Transverse colon (tissue), 4 donors: ENCODE measurements around the gene MYO9A. TPM values are rescaled to one million over a fixed set of nuclear protein-coding genes. Genes with fewer than 3 reads are reported as not detected.

Source experiments
- DNase-seq: peaks from one replicate; pipeline ENCODE4 v3.0.0-alpha.2; 2019
- H3K27ac ChIP-seq, 4 donors: fragments of 200-600 bp; sonication (generic); 2 replicates each; pipeline ENCODE4 v1.5.1; 2016 to 2018; ENCODE audit warnings: inconsistent platforms in 4 of 4
- H3K27me3 ChIP-seq: fragments of 200-600 bp; sonication (generic); 2 replicates; pipeline ENCODE4 v1.5.1; 2017; ENCODE audit warnings: inconsistent platforms
- H3K36me3 ChIP-seq, 4 donors: fragments of 200-600 bp; sonication (generic); 2 replicates each; pipeline ENCODE4 v1.5.1; 2017 to 2019; ENCODE audit warnings: inconsistent platforms in 4 of 4
- H3K4me1 ChIP-seq, 4 donors: fragments of 200-600 bp; sonication (generic); 2 replicates each; pipeline ENCODE4 v1.5.1; 2017 to 2020; ENCODE audit warnings: inconsistent platforms in 4 of 4
- H3K4me3 ChIP-seq, 4 donors: fragments of 200-600 bp; sonication (generic); 1 replicate in 1 of 4; 2 replicates in 3 of 4; pipeline versions ENCODE4 v1.5.1 to v1.6.1; 2017 to 2019; ENCODE audit warnings: inconsistent platforms in 4 of 4
- H3K9me3 ChIP-seq, 2 donors: fragments of 200-600 bp; sonication (generic); 2 replicates each; pipeline ENCODE4 v1.5.1; 2017 to 2019; ENCODE audit warnings: inconsistent platforms in 2 of 2
- CTCF ChIP-seq, 5 experiments: fragments of 200-600 bp in 3 of 5; fragments of 450-650 bp in 2 of 5; sonication (generic) in 3 of 5; IDR thresholded peaks; 1 replicate in 2 of 5; 2 replicates in 3 of 5; pipeline ENCODE4 v1.5.1; 2016 to 2017; ENCODE audit warnings: antibody characterized with exemption in 5 of 5, inconsistent platforms in 3 of 5, mild to moderate bottlenecking in 2 of 5, moderate library complexity in 1 of 5
- EP300 ChIP-seq: sonication (generic); formaldehyde crosslinking; IDR thresholded peaks from one replicate; pipeline ENCODE4 v1.6.1; 2017; ENCODE audit warnings: antibody characterized with exemption, low read depth
- POLR2A ChIP-seq: fragments of 450-650 bp; IDR thresholded peaks from one replicate; pipeline ENCODE4 v1.6.1; 2016; ENCODE audit warnings: antibody characterized with exemption, mild to moderate bottlenecking, moderate library complexity
- POLR2AphosphoS5 ChIP-seq, 3 donors: sonication (generic); formaldehyde crosslinking; IDR thresholded peaks; one replicate each; pipeline ENCODE4 v1.6.1; 2016; ENCODE audit warnings: antibody characterized with exemption in 3 of 3
- WGBS, 2 donors: methylation state at CpG; one replicate each; pipeline ENCODE4 v1.1.5; 2018; ENCODE audit warnings: low coverage in 1 of 2; 5-methylcytosine and 5-hydroxymethylcytosine counted together
- in situ Hi-C, 4 donors: fragments of 200-750 bp; cut with MboI; loops; one replicate each; pipeline versions ENCODE4 v1.15.0 to v1.15.1; 2017; ENCODE audit warnings: low sequenced_read_pairs in 3 of 4, low pct_ligation_motif_present in 1 of 4, low pct_unique_long_range_greater_than_20kb in 1 of 4
- intact Hi-C: fragments of 100-400 bp; cut with DNase I; formaldehyde crosslinking; loops from one replicate; pipeline ENCODE4 v1.15.1; 2023; ENCODE audit warnings: low total_unique reads
- total RNA-seq, 4 donors: library from RNA; depleted of rRNA; stranded (reverse); fragments of >200 nt; gene quantifications; one replicate each; pipeline ENCODE4 v1.1.0, GENCODE V29; 2016

MYO9A gene
- total RNA-seq, 4 donors from 2014 or later, result 52.4 to 103 (median 74.2) TPM

- intact Hi-C loops (no loop called here), in situ Hi-C loops (no loop called here)
- Histone ChIP-seq H3K4me3 (no peak overlapping the region), H3K36me3 (peaks cover 0 to 11% (median 1%) of the 10 kb centered on the region in 4 donors), H3K9me3 (no peaks in the 10 kb centered on the region), H3K27ac (no peak overlapping the region), H3K27me3 (no peaks in the 10 kb centered on the region), H3K4me1 (no peaks in the 10 kb centered on the region)
- no peak for TF ChIP-seq POLR2A
- no peak for TF ChIP-seq POLR2AphosphoS5 (IDR thresholded peaks at IDR 0.05)
- TF ChIP-seq EP300, result no peak
- no peak for TF ChIP-seq CTCF (IDR thresholded peaks at IDR 0.05)
- DNase-seq, result no peak
- WGBS, 2 donors, result 90 to 100% methylated on average over 4 to 5 of the region's 5 CpGs
Observed at GRCh38 chr15:71973366-71973765, 144.6 kb downstream of the MYO9A start.

GRCh38 chr15:71971905-71972304 lies 146.0 kb downstream of the MYO9A start:
- Histone ChIP-seq H3K27ac (no peak overlapping the region), H3K9me3 (no peaks in the 10 kb centered on the region), H3K36me3 (peaks cover 0 to 6% (median 0%) of the 10 kb centered on the region in 4 donors), H3K27me3 (no peaks in the 10 kb centered on the region), H3K4me1 (no peaks in the 10 kb centered on the region), H3K4me3 (no peak overlapping the region)
- DNase-seq, result no peak
- intact Hi-C loops (no loop called here), in situ Hi-C loops (no loop called here)
- TF ChIP-seq EP300 (no peak), CTCF (IDR thresholded peaks at IDR 0.05) (no peak), POLR2AphosphoS5 (IDR thresholded peaks at IDR 0.05) (no peak), POLR2A (no peak)
- 88 to 94% methylated on average over 1 to 2 of the region's 2 CpGs for WGBS, 2 donors

GRCh38 chr15:71970435-71970834 lies 147.5 kb downstream of the MYO9A start:
- Histone ChIP-seq H3K4me1 (no peaks in the 10 kb centered on the region), H3K27ac (no peak overlapping the region), H3K9me3 (no peaks in the 10 kb centered on the region), H3K36me3 (peaks cover 0 to 6% (median 0%) of the 10 kb centered on the region in 4 donors), H3K27me3 (no peaks in the 10 kb centered on the region), H3K4me3 (no peak overlapping the region)
- in situ Hi-C loops, result no loop called here
- DNase-seq, result no peak
- 91 to 96% methylated on average over 1 of the region's 1 CpG for WGBS, 2 donors
- TF ChIP-seq POLR2A (no peak), EP300 (no peak), CTCF (IDR thresholded peaks at IDR 0.05) (no peak), POLR2AphosphoS5 (IDR thresholded peaks at IDR 0.05) (no peak)
- intact Hi-C loops, result no loop called here

- Histone ChIP-seq H3K4me1 (no peaks in the 10 kb centered on the region), H3K9me3 (no peaks in the 10 kb centered on the region), H3K36me3 (peaks cover 0 to 14% (median under 1%) of the 10 kb centered on the region in 4 donors), H3K27me3 (no peaks in the 10 kb centered on the region), H3K4me3 (no peak overlapping the region), H3K27ac (no peak overlapping the region)
- intact Hi-C loops (no loop called here), in situ Hi-C loops (no loop called here)
- TF ChIP-seq POLR2AphosphoS5 (IDR thresholded peaks at IDR 0.05), result no peak
- TF ChIP-seq CTCF (IDR thresholded peaks at IDR 0.05), result no peak
- TF ChIP-seq EP300, result no peak
- TF ChIP-seq POLR2A, result no peak
- no peak for DNase-seq
- 90 to 98% methylated on average over 1 of the region's 1 CpG for WGBS, 2 donors
Observed at GRCh38 chr15:71962537-71962936, 155.4 kb downstream of the MYO9A start.
